GM18868 (cell line): Measurements from ENCODE around the gene PEX13.
"Not testable (repeated sequence)": the region's sequence is repeated elsewhere in the genome, so short reads cannot be mapped to it uniquely, and the experiment has no call there.

Experiments
- ATAC-seq: cut with Tn5 transposase; IDR thresholded peaks from one replicate; pipeline ENCODE4 v1.9.1; 2021; ENCODE audit warnings: mild to moderate bottlenecking, moderate library complexity; ENCODE audit not compliant: unreplicated experiment

Gene PEX13

DNA sequence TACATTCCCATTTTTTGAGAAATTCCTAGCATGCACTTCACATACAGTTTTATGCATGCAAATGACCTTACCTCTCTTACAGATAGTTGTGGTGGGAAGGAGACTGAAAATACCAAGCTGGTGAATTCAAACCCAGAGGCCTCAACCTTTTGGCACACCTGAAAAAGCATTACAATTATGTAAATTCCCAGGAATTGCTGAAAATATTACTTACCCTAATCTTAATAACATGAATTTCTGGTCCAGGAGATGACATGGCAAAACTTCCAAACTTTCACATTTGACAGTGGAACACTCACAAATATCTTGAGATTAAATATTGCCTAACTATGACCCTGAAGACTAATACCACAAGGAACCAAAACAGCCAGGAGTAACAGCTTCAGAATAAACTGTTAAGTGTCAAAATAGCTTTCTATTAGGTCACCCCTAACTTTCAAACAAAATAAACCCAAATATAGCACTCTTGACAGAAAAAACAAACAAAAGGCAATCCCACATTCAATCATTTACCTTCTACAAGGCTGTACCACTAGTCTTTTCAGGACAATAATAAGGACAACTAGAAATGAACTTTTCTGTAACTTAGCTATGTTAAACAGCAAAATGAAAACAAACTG, 10.9 kb upstream of the PEX13 start:
- no peak for ATAC-seq

- no peak for ATAC-seq
Measured at GRCh38 chr2:61009355-61009754, 8.2 kb upstream of the PEX13 start.

GRCh38 chr2:61011678-61012077, 5.8 kb upstream of the PEX13 start:
- ATAC-seq: no peak

GRCh38 chr2:61012303-61012702, 5.2 kb upstream of the PEX13 start:
- peak; percentile 38 for ATAC-seq

- ATAC-seq: no peak
Measured at GRCh38 chr2:61013382-61013781, 4.1 kb upstream of the PEX13 start.

DNA sequence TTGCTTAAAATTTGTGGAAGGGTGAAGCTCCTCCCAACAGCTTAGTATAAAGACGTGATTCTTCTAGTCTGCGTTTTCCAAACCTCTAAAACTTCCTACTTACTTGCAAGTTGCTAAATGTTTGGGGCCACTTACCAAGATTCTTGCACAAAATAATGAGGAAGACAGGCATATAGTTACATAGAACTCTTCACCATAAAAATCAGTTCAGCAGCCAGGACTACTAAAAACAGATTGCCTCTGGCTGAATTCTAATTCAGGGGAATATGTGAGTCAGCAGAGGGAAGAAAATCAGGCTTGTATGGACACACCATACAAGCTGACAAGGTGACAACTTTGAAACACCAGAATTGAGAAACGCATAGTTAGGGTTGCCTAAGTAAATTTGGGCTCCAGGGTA, 2.8 kb upstream of the PEX13 start:
- no peak for ATAC-seq

DNA sequence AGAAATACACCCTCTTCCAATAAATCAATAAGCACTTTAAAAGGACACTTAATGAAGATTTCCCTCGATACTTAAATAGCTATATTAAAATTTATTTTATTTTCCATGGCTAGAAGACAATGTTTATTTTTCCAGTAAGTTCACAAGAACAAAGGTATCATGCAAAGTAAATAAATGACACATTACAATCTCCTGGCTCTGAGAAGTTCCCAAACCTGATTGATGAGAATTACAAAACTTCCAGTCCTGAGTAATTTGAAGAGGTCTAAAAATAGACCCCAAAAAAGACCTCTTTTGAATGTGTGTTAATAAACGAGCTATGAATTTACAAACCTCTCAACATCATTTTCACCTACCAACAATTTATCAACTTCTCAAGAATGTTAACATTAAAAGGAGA, 1.5 kb upstream of the PEX13 start:
- no peak for ATAC-seq

DNA sequence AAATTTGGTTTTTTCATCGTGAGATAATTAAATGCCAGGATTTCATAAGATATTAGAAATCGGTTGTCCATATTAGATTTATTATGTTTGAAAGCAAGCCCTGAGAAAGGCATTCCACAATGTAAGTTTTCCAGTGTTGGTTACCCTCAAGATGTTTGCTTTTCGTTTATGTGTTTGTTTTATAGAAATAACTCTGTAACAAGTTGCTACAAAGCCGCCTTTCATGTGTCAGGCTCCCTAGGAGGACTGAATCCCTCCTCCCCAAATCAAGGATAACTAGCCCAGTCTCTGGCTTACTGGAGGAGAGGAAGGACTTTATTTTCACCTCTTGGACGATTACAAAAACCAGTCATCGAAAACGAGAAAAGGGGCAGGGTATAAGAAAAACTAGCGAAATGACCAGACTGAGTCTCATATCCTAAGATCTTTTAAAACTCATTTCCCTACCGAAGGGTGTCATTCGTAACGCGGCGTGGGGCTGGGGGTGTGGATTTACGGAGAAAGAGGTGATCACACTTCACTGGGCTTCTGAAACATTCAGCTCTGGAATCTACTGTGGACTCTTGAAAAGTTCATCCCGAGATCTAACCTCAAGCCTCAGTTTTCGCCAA, 1.0 kb upstream of the PEX13 start:
- peak; percentile 9 for ATAC-seq

GRCh38 chr2:61017003-61017555, 441 bp upstream of the PEX13 start:
- peak; percentile 57 for ATAC-seq

GRCh38 chr2:61018318-61018755, 817 bp downstream of the PEX13 start:
- ATAC-seq: no peak

DNA sequence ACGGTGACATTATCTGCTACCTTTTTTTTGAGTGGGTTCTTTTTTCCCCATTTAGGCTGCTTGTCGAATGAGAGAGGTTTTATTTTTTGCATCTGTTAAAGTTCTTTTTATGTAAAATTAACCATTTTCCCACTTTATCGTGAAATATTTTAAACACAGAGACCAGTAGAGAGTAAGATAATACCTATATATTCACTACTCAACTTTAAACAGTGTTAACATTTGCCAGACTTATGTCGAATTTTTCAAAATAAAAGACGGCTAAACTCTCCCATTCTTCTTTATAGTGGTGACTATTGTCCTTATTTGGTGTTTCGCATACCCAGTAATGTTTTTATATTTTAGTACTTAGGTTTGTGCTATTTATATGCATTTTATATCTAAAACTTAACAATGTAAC, 1.3 kb downstream of the PEX13 start:
- no peak for ATAC-seq

- no peak for ATAC-seq
Measured at GRCh38 chr2:61021228-61021660, 3.7 kb downstream of the PEX13 start.

- no peak for ATAC-seq
Measured at GRCh38 chr2:61023670-61024069, 6.2 kb downstream of the PEX13 start.

- ATAC-seq: no peak
Measured at GRCh38 chr2:61029533-61029932, 12.0 kb downstream of the PEX13 start.

DNA sequence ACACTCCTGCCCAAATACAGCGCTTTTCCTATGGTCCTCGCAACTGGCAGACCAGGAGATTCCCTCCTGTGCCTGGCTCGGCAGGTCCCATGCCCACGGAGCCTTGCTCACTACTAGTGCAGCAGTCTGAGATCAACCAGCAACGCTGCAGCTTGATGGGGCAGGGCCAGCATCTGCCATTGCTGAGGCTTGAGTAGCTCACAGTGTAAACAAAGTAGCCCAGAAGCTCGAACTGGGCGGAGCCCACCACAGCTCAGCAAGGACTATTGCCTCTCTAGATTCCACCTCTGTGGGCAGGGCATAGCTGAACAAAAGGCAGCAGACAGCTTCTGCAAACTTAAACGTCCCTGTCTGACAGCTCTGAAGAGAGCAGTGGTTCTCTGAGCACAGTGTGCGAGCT, 17.1 kb downstream of the PEX13 start:
- not testable (repeated sequence) for ATAC-seq

GRCh38 chr2:61036643-61037042, 19.1 kb downstream of the PEX13 start:
- not testable (repeated sequence) for ATAC-seq

- ATAC-seq: no peak
Measured at GRCh38 chr2:61042807-61043206, 25.3 kb downstream of the PEX13 start.

DNA sequence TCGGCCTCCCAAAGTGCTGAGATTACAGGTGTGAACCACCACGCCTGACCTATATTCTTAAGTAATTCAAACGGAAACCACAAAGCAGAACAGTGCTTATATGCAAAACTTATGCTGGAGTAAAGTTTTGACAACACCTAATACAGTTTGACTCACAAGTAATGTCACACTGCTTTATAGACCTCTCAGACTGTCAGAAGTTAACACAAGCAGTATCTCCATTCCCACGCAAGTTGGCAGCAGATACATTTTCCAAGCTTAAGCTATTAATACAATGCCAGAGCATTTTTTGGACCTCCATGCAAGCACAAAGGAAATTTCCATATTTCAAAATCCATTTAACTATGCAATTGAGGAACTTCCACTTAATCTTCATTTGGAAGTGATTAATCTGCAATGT, 27.1 kb downstream of the PEX13 start:
- no peak for ATAC-seq

DNA sequence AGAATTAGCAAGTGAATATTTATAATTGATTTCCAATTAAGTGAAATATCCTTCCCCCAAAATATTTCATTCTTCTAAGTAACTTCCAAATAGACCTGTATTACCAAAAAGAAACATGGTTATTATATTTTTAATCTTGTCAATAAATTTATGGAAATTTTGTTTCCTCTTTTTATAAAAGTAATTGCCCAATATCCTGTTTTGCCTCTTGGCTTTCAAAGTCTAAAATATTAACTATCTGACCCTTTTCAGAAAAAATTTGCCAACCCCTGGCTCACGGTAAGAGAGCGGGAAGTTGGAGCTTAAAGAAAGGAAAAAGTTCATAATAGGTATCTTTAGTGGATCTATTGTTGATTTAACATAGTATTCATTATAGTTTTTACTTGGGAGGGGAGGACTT, 27.7 kb downstream of the PEX13 start:
- no peak for ATAC-seq

DNA sequence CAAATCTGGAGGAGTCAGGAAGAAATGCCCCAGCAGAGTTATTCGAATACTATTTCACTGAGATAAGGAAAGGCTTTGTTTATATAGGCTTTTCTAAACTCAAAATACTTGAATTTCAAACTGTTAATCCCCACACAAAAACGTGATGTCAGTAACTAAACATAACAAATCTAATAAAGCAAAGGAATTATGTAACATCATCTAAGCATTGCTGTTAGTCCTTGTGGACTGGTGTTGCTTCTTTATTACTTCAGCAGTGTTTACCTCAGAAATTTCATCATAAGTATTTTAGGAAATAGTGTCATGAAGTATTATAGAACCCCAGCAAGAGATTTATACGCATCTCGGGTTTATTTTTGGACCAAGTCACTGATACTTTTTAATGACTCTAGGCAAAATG, 28.5 kb downstream of the PEX13 start:
- no peak for ATAC-seq

DNA sequence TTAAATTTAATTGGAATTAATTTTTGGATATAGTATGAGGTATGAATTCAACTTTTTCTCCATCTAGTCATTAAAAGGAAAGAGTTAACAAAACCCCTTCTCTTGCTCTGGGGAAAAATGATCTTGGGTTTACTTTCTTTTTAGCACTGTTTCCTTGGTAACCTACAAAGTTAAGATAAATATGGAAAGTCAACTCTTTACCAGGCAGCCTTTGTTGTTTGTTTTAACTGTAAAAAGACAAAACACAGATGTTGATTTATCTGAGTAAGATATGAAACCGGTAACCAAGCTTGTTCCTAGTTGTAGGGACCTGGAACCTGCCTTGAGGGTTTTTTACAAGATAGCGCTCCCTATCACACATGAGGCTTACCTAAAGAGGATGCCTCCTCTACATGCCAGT, 38.0 kb downstream of the PEX13 start:
- ATAC-seq: no peak

- no peak for ATAC-seq
Measured at GRCh38 chr2:61057562-61057961, 40.0 kb downstream of the PEX13 start.

DNA sequence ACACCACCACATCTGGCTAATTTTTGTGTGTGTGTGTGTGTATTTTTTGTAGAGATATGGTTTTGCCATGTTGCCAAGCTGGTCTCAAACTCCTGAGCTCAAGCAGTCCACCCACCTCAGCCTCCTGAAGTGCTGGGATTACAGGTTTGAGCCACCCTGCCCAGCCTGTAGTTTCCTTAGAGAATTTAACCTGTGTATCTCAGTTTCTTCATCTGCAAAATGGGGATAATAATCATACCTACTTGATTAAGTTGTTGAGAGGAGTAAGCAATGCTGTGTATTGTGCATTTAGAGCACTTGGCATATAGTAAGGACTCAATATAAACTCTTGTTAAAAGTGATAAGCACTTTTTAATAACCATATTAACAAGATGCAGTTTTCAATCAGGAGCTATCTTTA, 41.9 kb downstream of the PEX13 start:
- ATAC-seq: no peak
